ENCODE results near the gene ZNF69. TPM values are rescaled to one million over a fixed set of nuclear protein-coding genes. Genes with fewer than 3 reads are reported as not detected.
A peak's percentile ranks its signal among the peaks of the same experiment; 100 is the strongest.
"Not testable (repeated sequence)": the region's sequence is repeated elsewhere in the genome, so short reads cannot be mapped to it uniquely, and the experiment has no call there.

Gene ZNF69
- total RNA-seq, 3 donors from 2014 or later = 15.7 to 30.5 (median 23.4) TPM

DNA sequence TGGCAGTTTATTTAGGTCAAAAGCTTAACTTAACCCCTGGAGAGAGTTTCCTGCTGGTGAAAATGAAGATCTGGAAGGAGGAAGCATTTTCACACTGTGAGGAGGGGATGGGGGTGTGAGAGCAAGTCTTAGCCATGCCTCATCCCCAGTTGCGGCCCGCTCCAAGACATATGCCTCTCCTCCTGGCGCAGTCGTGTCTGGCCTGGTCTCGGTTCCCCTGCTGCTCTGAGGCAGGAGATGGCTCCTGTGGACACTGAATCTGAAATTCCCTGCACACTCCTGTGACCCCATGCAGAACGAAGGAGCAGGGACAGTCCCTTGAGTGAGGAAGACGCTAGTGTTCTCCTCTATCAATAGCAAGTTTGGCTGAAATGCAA, 360 bp upstream of the ZNF69 start:
- TF ChIP-seq CTCF (IDR thresholded peaks at IDR 0.05) = no peak
- Histone ChIP-seq H3K4me1 (ENCODE audit: low read depth) (peaks cover 6% of the 10 kb centered on the region), H3K9me3 (no peaks in the 10 kb centered on the region), H3K36me3 (ENCODE audit: low read depth) (no peaks in the 10 kb centered on the region), H3K4me3 (no peak overlapping the region)
- intact Hi-C loops (cut with DNase I, micrococcal nuclease) = loop anchor here in 1 of 2 donors (10.0 kb wide), 1 partner anchor 258 kb away; the partner anchor contains the start of gene ZNF20
- ATAC-seq (no peak), DNase-seq (no peak)

DNA sequence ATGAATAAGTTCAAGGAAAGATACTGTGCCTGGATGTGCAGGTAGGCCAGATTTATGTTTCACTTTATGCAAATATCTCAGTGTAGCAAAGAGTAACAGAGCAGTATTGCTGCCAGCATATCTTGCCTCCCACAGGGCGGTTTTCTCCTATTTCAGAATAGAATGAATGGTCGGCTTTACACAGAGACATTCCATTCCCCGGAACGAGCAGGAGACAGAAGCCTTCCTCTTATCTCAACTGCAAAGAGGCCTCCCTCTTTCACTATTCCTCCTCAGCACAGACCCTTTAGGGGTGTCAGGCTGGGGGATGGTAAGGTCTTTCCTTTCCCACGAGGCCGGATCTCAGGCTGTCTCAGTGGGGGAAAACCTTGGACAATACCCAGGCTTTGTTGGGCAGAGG, 2.3 kb downstream of the ZNF69 start:
- H3K9me3 ChIP-seq = peaks cover 24% of the 10 kb centered on the region
- not testable (repeated sequence) for H3K4me3 ChIP-seq; DNase-seq; ATAC-seq; H3K4me1 ChIP-seq (ENCODE audit: low read depth); H3K36me3 ChIP-seq (ENCODE audit: low read depth)
- intact Hi-C loops (cut with DNase I, micrococcal nuclease) = loop anchor here in 1 of 2 donors (10.0 kb wide), 1 partner anchor 255 kb away; the partner anchor contains the start of gene ZNF20

GRCh38 chr19:11890634-11891033, 3.1 kb downstream of the ZNF69 start:
- ATAC-seq (no peak), DNase-seq (no peak)
- Histone ChIP-seq H3K9me3 (peaks cover 30% of the 10 kb centered on the region), H3K36me3 (ENCODE audit: low read depth) (no peaks in the 10 kb centered on the region), H3K4me3 (no peak overlapping the region), H3K4me1 (ENCODE audit: low read depth) (peaks cover 6% of the 10 kb centered on the region)
- no peak for TF ChIP-seq CTCF (IDR thresholded peaks at IDR 0.05)
- intact Hi-C loops (cut with DNase I, micrococcal nuclease) = no loop called here

DNA sequence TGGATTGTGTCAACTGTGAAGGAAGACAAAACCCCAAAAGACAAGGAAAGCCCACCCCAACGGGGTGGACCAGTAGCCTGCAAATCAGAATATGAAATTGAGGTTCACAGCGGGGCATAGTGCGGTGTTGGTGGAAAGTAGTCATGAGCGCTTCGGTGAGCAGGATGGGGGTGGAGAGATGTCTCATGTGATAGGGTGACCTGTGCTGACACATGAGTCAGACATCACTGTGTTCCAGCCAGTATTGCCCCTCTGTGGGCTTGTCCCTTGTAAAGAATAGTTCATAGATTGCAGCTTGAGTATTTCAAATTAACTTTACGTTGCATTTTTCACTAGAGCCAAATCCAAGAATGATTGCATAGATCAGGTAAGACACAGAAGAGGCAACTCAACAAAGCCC, 7.3 kb downstream of the ZNF69 start:
- TF ChIP-seq CTCF (IDR thresholded peaks at IDR 0.05) = no peak
- intact Hi-C loops (cut with DNase I, micrococcal nuclease) = no loop called here
- H3K4me3 ChIP-seq = no peak overlapping the region

GRCh38 chr19:11902228-11902627, 14.6 kb downstream of the ZNF69 start:
- H3K4me1 ChIP-seq (ENCODE audit: low read depth) = no peaks in the 10 kb centered on the region
- TF ChIP-seq CTCF (IDR thresholded peaks at IDR 0.05) = no peak
- ATAC-seq (no peak), DNase-seq (no peak)
- intact Hi-C loops (cut with DNase I, micrococcal nuclease) = no loop called here
- peaks cover 99% of the 10 kb centered on the region for H3K9me3 ChIP-seq
- H3K36me3 ChIP-seq (ENCODE audit: low read depth) = peaks cover 21% of the 10 kb centered on the region
- no peak overlapping the region for H3K4me3 ChIP-seq

More for the DNA sequence above, 7.3 kb downstream of the ZNF69 start:
- Histone ChIP-seq H3K4me1 (ENCODE audit: low read depth) (no peaks in the 10 kb centered on the region), H3K9me3 (peaks cover 70% of the 10 kb centered on the region), H3K36me3 (ENCODE audit: low read depth) (no peaks in the 10 kb centered on the region)
- DNase-seq = no peak
- ATAC-seq = no peak

GRCh38 chr19:11905928-11906327, 18.3 kb downstream of the ZNF69 start:
- Histone ChIP-seq H3K4me1 (ENCODE audit: low read depth) (no peaks in the 10 kb centered on the region), H3K9me3 (peaks cover 94% of the 10 kb centered on the region), H3K4me3 (no peak overlapping the region), H3K36me3 (ENCODE audit: low read depth) (peaks cover 21% of the 10 kb centered on the region)
- intact Hi-C loops (cut with DNase I, micrococcal nuclease) = no loop called here
- ATAC-seq = no peak
- no peak for DNase-seq
- no peak for TF ChIP-seq CTCF (IDR thresholded peaks at IDR 0.05)

DNA sequence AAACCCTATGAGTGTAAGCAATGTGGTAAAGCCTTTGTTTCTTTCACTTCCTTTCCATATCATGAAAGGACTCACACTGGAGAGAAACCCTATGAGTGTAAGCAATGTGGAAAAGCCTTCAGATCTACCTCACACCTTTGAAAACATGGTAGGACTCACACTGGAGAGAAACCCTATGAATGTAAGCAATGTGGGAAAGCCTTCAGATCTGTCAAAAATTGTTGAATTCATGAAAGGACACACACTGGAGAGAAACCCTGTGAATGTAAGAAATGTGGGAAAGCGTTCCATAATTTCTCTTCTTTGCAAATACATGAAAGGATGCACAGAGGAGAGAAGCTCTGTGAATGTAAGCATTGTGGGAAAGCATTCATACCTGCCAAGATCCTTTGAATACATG, 24.4 kb downstream of the ZNF69 start:
- H3K9me3 ChIP-seq = peaks cover 85% of the 10 kb centered on the region
- intact Hi-C loops (cut with DNase I, micrococcal nuclease); H3K4me3 ChIP-seq; ATAC-seq; H3K36me3 ChIP-seq (ENCODE audit: low read depth); H3K4me1 ChIP-seq (ENCODE audit: low read depth); DNase-seq: not testable (repeated sequence)

DNA sequence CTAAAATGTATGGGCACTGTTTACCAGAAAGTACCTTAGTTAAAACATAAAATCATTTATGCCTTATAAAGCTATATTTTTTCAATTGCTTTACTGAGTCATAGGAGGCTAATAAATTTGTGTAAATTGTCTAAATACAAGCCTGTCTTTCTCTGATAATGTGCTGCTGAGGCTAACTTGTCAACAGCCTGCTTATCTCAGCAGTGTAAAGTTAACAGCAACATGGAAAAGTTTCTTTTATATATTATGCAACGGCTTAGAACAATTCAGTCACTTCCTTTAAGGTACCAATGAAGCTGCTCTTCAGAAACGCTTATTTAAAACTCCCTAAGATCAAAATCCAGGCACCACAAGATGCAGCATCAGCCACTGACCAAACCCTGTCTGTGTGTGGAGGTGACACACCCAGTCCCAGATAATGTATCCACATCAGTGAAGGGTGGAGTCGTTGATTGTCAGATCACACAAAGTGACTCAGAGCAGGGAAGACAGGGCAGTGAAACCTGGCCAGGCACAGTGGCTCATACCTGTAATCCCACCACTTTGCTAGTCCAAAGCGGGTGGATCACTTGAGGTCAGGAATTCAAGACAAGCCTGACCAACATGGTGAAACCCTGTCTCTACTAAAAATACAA, 27.0 kb downstream of the ZNF69 start:
- H3K4me3 ChIP-seq; H3K4me1 ChIP-seq (ENCODE audit: low read depth); DNase-seq; intact Hi-C loops (cut with DNase I, micrococcal nuclease); H3K36me3 ChIP-seq (ENCODE audit: low read depth): not testable (repeated sequence)
- H3K9me3 ChIP-seq = peaks cover 60% of the 10 kb centered on the region
- ATAC-seq = peak; percentile 29
